ENCODE results near the gene CCDC188.

Gene CCDC188

DNA sequence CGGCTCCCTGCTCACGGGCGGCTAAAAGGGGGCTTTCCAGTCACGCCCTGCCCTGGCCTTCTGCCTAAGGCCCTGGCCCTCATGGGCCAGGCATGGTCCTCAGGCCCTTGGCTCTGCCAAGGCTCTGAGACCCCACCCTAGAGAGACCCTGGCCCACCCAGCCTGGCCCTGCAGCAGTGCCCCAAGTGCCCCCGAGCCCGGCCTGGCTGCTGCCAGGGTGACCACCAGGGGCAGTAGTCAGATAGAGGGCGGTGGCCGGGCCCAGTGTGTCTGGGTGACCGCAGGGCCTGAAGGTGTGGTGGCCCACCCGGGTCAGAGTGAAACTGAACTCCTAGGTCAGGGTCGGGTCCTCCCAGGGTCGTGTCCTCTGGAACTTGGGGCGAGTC, 29.4 kb upstream of the CCDC188 start:
- no peaks in the 10 kb centered on the region for H3K36me3 ChIP-seq
- H3K27ac ChIP-seq: no peak overlapping the region
- no peak overlapping the region for H3K4me3 ChIP-seq (ENCODE audit: low read depth in 1 of 2, low read length in 1 of 2)
- H3K4me1 ChIP-seq (ENCODE audit: control insufficient read depth in 1 of 2, insufficient read depth in 1 of 2, low read depth in 1 of 2, low read length in 1 of 2): no peaks in the 10 kb centered on the region
- H3K27me3 ChIP-seq: no peaks in the 10 kb centered on the region
- no peak for TF ChIP-seq CTCF (IDR thresholded peaks at IDR 0.05)
- H3K9me3 ChIP-seq: no peaks in the 10 kb centered on the region

- Histone ChIP-seq H3K27ac (no peak overlapping the region), H3K4me1 (ENCODE audit: control insufficient read depth in 1 of 2, insufficient read depth in 1 of 2, low read depth in 1 of 2, low read length in 1 of 2) (no peaks in the 10 kb centered on the region), H3K27me3 (no peaks in the 10 kb centered on the region), H3K36me3 (no peaks in the 10 kb centered on the region), H3K4me3 (ENCODE audit: low read depth in 1 of 2, low read length in 1 of 2) (no peak overlapping the region), H3K9me3 (no peaks in the 10 kb centered on the region)
- TF ChIP-seq CTCF (IDR thresholded peaks at IDR 0.05): no peak
Observed at GRCh38 chr22:20179455-20180244, 28.8 kb upstream of the CCDC188 start.

GRCh38 chr22:20178915-20179227, 28.0 kb upstream of the CCDC188 start:
- no peaks in the 10 kb centered on the region for H3K27me3 ChIP-seq
- TF ChIP-seq CTCF (IDR thresholded peaks at IDR 0.05): no peak
- H3K9me3 ChIP-seq: no peaks in the 10 kb centered on the region

GRCh38 chr22:20178075-20178914, 27.4 kb upstream of the CCDC188 start:
- Histone ChIP-seq H3K9me3 (no peaks in the 10 kb centered on the region), H3K27me3 (no peaks in the 10 kb centered on the region), H3K27ac (no peak overlapping the region), H3K4me3 (ENCODE audit: low read depth in 1 of 2, low read length in 1 of 2) (no peak overlapping the region), H3K4me1 (ENCODE audit: control insufficient read depth in 1 of 2, insufficient read depth in 1 of 2, low read depth in 1 of 2, low read length in 1 of 2) (no peaks in the 10 kb centered on the region), H3K36me3 (no peaks in the 10 kb centered on the region)
- TF ChIP-seq CTCF (IDR thresholded peaks at IDR 0.05): no peak

More at GRCh38 chr22:20178915-20179227, 28.0 kb upstream of the CCDC188 start:
- no peak overlapping the region for H3K27ac ChIP-seq
- H3K4me3 ChIP-seq (ENCODE audit: low read depth in 1 of 2, low read length in 1 of 2): no peak overlapping the region
- H3K36me3 ChIP-seq: no peaks in the 10 kb centered on the region
- H3K4me1 ChIP-seq (ENCODE audit: control insufficient read depth in 1 of 2, insufficient read depth in 1 of 2, low read depth in 1 of 2, low read length in 1 of 2): no peaks in the 10 kb centered on the region

DNA sequence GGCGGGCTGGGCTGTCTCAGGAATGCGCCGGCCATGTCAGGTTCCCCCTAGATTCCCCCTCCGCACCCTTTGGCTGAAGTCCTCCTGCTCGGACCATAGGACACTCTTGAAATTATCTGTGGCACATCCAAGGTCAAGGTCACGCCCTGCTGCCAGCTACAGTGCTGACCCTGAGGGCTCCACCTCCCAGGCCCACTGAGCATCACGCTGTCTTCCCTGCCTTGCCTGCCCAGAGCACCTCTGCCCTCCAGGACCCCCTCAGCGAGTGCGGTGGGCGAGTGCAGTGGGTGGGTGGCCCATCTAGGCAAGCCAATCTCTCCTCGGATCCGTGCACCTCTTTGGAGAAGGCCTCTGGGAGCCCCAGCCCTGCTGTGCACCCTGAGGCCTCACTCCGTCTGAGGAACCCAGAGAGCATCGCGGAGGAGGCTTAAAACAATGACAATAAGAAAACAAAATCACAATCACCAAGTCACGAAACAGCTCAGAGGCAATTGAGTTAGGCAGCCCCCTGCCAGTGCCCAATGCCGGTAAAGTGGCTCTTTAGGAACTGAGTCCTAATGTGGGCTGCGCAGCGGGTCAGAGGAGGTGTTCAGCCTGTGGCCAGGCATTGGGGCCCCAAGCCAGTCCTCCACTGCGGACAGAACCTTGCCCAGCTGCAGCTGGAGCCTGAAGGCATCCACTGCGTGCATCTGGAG, 26.5 kb upstream of the CCDC188 start:
- no peaks in the 10 kb centered on the region for H3K27me3 ChIP-seq
- H3K36me3 ChIP-seq: no peaks in the 10 kb centered on the region
- no peaks in the 10 kb centered on the region for H3K9me3 ChIP-seq
- H3K4me1 ChIP-seq (ENCODE audit: control insufficient read depth in 1 of 2, insufficient read depth in 1 of 2, low read depth in 1 of 2, low read length in 1 of 2): no peaks in the 10 kb centered on the region
- no peak overlapping the region for H3K27ac ChIP-seq
- TF ChIP-seq CTCF (IDR thresholded peaks at IDR 0.05): no peak
- no peak overlapping the region for H3K4me3 ChIP-seq (ENCODE audit: low read depth in 1 of 2, low read length in 1 of 2)

Measured in neutrophil (primary cell).